NK-92 treated with Interleukin-12 subunit alpha and Interleukin-12 subunit beta, amount 100 ng/mL, for 24 hours (cell line): Measurements from ENCODE around the gene SNTG2.

Experiments used
- DNase-seq: peaks from one replicate; lab custom pipeline; 2025; lab: John Stamatoyannopoulos, UW

SNTG2 gene

DNA sequence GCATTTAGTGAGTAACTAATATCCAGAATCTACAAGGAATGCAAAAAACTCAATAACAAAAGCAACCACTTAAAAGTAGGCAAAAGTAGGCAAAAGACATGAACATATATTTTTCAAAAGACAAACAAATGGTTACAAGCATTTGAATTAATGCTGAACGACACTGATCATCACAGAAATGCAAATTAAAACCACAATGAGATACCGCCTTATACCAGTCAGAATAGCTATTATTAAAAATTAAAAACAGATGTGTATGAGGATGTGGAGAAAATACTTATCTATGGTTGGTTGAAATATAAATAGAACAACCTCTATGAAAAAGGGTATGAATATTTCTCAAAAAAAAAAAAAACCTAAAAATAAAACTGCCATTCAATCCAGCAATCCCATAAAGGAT is 51.7 kb downstream of the SNTG2 start:
- no peak for DNase-seq

DNA sequence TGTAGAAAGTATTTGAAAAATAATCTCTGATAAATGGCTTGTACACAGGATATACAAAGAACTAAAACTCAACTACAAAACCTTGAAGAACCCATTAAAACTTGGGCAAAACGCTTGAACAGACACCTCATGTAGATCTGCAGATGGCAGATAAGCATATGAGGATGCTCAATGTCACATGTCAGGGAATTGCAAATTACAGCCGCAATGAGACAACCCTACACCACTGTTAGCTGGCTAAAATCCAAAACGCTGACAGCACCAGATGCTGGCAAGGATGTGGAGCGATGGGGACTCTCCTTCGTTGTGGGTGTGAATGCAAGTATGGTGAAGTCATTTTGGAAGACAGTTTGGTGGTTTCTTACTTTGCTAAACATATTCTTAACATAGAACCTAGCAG is 53.7 kb downstream of the SNTG2 start:
- DNase-seq = no peak

GRCh38 chr2:1010415-1010930 is 59.8 kb downstream of the SNTG2 start:
- DNase-seq = no peak

DNA sequence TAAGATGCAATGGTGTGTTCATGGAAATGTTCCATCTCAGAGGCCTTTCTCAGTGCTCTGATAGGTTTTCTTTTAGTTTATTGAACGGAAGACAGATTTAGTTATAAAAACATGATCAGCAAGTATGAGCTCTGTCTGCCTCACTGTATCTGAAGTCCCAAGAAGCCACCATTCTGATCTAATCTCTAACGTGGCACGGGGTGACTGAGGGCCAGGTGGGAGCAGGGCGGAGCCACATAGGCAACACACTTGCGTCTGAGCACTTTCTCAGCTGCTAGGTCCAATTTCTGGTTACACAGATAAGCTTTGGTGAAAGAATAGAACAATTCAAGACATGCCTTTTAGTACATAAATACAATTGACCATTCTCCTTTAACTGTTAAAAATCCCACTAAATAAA is 60.4 kb downstream of the SNTG2 start:
- no peak for DNase-seq

DNA sequence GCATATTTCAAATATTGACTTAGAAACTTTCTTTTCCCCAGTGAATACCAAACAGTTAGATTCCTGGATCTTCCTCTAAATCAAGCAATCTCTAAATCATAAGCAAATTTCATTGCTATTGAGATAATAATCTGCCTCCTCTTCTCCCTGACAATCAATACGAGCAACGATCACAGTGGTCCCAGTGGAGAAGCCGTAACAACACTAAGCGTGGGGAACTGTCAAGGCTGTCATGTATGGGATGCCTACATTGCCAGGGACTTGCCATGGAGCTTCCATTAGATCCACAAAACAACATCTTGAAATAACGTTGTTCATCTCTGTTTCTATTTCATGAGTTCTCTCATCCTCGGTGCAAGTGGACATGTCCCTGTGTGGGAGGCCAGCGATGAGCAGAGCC is 61.3 kb downstream of the SNTG2 start:
- no peak for DNase-seq

DNA sequence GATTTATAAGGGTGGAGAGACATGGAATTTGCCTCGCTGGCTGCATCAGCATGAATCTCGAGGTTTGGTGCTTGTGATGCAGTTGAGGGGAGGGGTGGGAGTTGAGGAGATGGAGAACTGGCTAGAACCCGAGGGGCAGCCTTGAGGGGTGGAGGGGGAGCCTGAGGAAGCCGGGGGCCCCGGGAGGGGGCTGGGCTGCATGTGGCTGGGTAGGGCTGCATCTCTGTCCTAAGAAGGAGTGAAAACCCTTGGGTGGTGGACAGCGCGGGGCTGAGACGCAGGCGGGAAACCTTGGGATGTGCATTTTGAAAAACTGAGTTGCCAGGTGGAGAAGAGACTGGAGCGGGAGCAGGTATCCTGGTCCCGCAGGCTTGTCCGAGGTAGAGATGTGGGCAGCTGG is 64.2 kb downstream of the SNTG2 start:
- no peak for DNase-seq

GRCh38 chr2:1016500-1016899 is 65.9 kb downstream of the SNTG2 start:
- DNase-seq = no peak

GRCh38 chr2:1017827-1018226 is 67.2 kb downstream of the SNTG2 start:
- DNase-seq = no peak

DNA sequence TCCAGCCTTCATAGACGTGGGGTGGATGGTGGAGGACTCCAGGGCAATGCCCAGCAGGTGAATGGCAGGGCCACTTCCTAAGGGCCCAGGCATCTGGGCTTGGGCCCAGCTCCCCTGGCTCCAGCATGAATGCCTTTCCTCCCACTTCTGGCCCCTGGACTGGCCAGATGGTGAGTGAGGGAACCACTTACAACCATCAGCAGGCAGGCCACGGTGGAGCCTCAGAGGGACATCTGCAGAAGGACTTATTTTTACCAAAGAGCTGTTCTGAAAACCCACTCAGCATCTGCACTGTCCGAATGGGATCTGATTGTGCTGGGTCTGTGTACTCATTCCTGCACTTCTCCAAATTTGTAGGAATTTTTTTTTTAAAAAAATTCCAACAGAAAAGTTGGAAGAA is 69.6 kb downstream of the SNTG2 start:
- DNase-seq = no peak

DNA sequence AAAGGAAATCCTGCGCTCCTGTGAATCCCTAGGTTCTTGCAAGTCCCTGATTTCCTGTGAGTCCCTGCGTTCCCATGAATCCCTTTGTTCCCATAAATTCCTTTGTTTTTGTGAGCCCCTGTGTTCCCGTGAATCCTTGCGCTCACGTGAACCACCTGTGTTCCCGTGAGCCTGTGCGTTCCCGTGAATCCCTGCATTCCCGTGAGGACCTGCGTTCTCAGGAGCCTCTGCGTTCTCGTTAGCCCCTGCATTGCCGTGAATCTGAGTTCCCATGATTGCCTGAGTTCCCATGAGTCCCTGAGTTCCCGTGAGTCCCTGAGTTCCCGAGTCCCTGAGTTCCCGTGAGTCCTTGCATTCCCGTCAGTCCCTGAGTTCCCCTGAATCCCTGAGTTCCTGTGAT is 71.5 kb downstream of the SNTG2 start:
- no peak for DNase-seq

DNA sequence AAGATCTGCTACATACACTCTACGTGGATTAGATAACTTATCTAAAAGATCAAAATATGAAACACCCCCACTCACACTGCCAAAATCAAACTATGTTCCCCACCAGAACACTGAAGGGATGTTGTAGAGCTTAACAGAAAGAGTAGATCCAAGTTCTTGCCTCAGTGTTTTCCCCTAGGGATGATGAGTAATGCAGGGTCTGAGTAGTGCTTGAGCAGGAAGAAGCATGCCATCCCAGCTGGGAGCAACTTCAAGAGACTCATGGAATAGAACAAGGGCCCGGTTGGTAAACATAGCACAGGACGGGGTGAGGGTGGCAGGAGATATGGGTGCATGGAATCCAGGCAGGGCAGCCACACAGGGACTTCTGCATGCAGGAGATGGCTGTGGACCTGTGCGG is 74.3 kb downstream of the SNTG2 start:
- DNase-seq = no peak

DNA sequence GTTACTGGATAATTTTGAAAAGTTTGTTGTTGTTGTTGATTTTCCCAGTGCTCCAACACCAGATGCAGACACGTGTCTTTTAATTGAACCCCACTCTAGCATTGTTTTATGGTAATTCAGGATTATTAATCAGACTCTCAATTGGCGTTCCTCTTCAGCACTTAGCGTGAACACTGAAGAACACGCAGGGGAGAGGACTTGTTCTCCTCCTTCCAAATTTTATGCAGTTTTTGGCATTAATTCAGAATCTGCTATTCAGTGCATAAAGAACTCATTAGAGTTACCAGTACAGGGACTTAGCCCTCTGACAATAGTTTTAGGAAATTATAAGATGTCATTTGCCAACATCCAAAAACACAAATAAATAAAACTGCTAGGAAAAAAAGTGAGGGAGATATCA is 75.5 kb downstream of the SNTG2 start:
- DNase-seq = no peak

- DNase-seq = no peak
These were observed 78.2 kb downstream of the SNTG2 start for GRCh38 chr2:1028831-1029230.

DNA sequence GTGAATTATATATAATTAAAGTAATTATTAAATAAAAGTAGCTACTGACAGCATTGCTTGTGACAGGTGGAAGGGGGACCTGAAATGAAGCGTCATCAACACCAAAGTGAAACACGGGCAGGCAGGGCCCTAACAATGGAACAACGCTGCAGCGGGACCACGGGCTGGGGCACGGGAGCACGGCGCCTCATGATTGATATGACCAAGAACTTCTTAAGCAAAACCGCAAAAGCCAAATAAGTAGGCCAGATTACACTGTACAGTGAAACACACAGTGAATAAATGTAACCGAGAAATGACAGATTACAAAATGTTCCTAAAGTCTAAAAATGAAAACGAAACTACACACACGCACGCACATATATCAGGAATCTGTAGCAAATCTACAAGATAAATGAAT is 81.4 kb downstream of the SNTG2 start:
- DNase-seq = no peak

- DNase-seq = no peak
These were observed 82.4 kb downstream of the SNTG2 start for GRCh38 chr2:1033069-1033468.

- DNase-seq = no peak
These were observed 86.4 kb downstream of the SNTG2 start for GRCh38 chr2:1037066-1037465.

GRCh38 chr2:1039549-1039948 is 88.9 kb downstream of the SNTG2 start:
- no peak for DNase-seq

DNA sequence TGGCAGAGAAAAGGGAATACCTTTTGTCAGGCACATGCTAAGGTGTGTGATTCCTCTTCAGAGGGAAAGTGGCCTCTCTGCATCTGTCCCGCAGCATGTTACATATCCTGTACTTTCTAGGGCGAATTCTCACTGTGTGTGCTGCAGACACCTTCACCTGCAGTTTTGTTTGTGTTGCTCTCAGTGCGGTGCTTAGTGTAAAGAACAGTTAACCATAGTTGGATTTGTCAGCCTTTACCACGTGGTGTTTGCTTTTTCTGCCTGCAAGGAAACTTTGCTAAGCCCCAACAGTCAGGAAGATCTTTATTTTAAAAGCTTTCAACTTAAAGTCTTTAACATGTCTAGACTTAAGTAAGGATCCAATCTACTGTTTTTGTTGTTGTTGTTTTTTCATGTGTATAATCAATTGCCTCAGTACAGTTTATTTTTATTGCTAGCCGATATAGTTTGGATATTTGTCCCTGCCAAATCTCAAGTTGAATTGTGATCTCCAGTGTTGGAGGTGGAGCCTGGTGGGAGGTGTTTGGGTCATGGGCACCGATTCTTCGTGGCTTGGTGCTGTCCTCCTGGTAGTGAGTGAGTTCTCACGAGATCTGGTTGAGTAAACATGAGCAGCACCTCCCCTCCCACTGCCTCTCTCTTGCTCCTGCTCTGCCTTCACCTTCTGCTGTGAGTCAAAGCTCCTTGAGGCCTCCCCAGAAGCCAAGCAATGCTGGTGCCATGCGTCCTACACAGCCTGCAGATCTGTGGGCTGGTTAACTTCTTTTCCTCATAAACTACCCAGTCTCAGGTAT is 90.6 kb downstream of the SNTG2 start:
- DNase-seq = no peak

DNA sequence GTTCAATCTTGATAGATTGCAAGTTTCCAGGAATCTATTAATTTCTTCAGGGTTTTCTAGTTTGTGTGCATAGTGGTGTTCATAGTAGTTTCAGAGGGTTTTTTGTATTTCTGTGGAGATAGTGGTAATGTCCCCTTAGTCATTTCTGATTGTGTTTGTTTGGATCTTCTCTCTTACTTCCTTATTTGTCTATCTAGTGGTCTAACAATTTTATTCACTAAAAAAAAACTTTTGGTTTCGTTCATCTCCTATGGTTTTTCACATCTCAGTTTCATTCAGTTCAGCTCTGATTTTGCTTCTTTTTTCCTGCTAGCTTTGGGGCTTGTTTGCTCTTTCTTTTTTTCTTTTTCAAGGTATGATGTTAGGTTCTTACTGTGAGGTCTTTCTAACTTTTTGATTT is 94.5 kb downstream of the SNTG2 start:
- no peak for DNase-seq

DNA sequence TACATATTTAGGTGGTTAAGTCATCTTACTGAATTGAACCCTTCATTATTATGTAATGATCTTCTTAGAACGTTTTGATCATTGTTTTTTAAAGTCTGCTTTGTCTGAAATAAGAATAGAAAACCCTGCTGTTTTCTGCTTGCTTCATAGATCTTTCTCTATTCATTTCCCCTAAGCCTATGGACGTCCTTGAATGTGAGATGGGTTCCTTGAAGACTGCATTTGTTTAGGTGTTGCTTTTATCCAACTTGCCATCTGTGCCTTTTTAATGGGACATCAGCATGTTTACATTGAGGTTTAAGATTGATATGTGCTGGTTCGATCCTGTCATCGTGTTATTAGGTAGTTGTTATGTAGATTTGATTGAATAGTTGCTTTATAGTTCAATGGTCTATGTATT is 95.4 kb downstream of the SNTG2 start:
- no peak for DNase-seq

DNA sequence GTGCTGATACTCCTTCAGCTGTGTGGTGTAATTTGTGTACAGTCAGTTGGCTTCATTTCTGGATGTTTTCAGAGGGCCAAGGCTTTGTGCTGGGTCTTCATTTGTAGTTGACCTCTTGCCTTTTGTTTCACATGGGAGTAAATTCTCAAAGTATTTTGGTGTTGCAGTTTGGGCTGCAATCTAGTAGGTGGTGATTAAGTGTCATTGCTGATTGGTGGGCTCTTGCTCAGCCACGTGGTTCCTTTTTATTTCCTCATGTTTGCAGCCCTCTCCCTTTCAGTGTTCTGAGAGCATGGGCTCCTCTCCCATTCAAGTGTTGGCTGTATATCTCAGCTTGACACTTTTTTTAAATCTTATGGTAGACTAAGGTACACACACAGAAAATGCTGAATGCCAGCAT is 96.8 kb downstream of the SNTG2 start:
- no peak for DNase-seq

DNA sequence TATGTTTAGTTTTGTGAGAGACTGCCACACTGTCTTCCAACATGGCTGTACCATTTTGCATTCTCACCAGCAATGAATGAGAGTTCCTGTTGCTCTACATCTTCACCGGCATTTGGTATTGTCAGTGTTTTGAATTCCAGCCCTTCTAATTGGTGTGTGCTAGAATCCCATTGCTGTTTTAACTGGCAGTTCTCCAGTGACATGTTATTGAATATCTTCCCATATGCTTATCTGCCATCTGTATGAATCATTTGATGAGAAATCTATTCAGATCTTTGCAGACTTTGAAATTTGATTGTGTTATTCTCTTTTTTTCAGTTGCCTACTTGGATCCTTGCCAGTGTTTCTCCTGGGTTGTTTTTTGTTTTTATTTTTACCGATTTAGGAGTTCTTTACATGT is 99.0 kb downstream of the SNTG2 start:
- no peak for DNase-seq

DNA sequence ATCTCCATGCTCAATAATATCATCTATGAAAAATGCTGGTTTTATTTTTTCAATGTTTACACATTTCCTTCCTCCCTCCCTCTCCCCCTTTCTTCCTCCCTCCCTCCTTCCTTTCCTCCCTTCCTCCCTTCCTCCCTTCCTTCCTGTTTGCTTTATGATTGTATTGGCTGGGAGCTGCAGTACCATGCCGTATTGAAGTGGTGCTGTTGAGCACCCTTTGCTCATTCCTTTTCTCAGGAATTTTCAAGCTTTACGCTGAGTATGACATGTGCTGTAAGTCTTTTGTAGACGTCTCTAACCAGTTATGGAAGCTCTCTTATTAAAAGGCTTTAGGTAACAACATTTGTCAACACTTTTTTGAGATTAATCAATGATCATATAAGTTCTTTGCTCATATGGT is 100.4 kb downstream of the SNTG2 start:
- no peak for DNase-seq

DNA sequence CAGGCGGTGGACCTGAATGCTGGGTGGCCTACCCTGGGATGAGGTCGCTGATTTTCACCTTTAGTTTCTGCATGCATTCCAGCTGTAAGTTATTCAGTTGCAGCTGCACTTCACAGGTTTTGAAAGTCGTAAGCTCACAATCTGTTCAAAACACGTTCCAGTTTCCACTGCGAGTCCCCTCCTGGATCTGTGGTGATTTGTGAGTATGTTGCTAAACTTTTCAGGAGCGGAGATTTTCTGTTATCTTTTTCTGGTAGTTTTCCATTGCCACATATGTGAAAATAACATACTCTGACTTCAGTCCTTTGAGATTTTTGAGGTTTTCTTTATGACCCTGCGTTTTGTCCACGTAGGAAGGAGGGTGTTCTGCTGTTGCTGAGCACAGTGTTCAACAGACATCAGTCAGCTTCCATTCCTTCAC is 102.1 kb downstream of the SNTG2 start:
- no peak for DNase-seq
